ENCODE measurements around the gene DDX39B. TPM values are rescaled to one million over a fixed set of nuclear protein-coding genes. Genes with fewer than 3 reads are reported as not detected.

Gene DDX39B
- total and polyA plus RNA-seq, 9 of the 15 experiments (the other 6 are each of a cell fraction or from before 2014, with no cell fraction given): 479 to 869 (median 592) TPM

- ChIA-PET POLR2A (interaction anchor here (0.5 to 5.7 kb wide), 16 partner anchors 9 to 412 kb away, joined by 3 to 38 read pairs (median 4); partner anchors contain the start of genes APOM and BAG6), CTCF (ENCODE audit: low intra/inter-chr PET ratio) (interaction anchor here (0.7 to 2.3 kb wide), 7 partner anchors 33 to 1040 kb away, joined by 3 to 78 read pairs (median 4); no protein-coding TSS in a partner anchor)
- peaks cover 10 to 14% of the 10 kb centered on the region in 2 experiments; a peak in 4 of 5 replicates for H3K4me1 ChIP-seq (replicated peaks in 1 of 2; ENCODE audit: control insufficient read depth in 2 of 2, insufficient read depth in 2 of 2, low read length in 2 of 2)
- peak within 1 kb of the TSS; percentile 91 to 96 for H3K9ac ChIP-seq (ENCODE audit: insufficient read depth in 1 of 2, low read depth in 2 of 2, low read length in 2 of 2)
- in situ Hi-C loops (cut with MboI) (loop anchor here (5.0 to 25.0 kb wide), 3 partner anchors 50 to 1415 kb away; partner anchors contain the start of genes BRD2, C6orf47, GPANK1 and HLA-DMA), intact Hi-C loops (cut with micrococcal nuclease) (loop anchor here (1.0 to 10.0 kb wide), 8 partner anchors 34 to 315 kb away; partner anchors contain the start of genes GPANK1, HSPA1B, LY6G5C and NEU1)
- peak; percentile 92 to 100 (median 94) for DNase-seq (ENCODE audit: extremely low read depth in 1 of 4, low spot score in 3 of 4)
- no peaks in the 10 kb centered on the region for H3K27me3 ChIP-seq (ENCODE audit: control insufficient read depth in 2 of 2, insufficient read depth in 2 of 2, low read length in 2 of 2)
- H3K79me2 ChIP-seq (ENCODE audit: control insufficient read depth, insufficient read depth, low read length): peaks cover 37% of the 10 kb centered on the region
- no TSS peak for BruUV-seq (replicated peaks)
- peaks cover 34% of the 10 kb centered on the region for H3K36me3 ChIP-seq (ENCODE audit: control insufficient read depth, insufficient read depth, low read length)
- FAIRE-seq: peak; percentile 94
- H3K9me1 ChIP-seq (ENCODE audit: control insufficient read depth, insufficient read depth, low read length): no peaks in the 10 kb centered on the region
- peak within 1 kb of the TSS; percentile 98 for H2AFZ ChIP-seq (ENCODE audit: low read depth, low read length)
- H3K27ac ChIP-seq (ENCODE audit: extremely low read depth, low read depth, low read length): peak within 1 kb of the TSS; percentile 81
- peak within 1 kb of the TSS; percentile 96 for H3K4me2 ChIP-seq (ENCODE audit: insufficient read depth, low read length)
- H4K20me1 ChIP-seq (replicated peaks; ENCODE audit: control insufficient read depth, insufficient read depth, low read length): no peaks in the 10 kb centered on the region
- under 1% methylated on average over 24 of the region's 25 CpGs for WGBS (ENCODE audit: insufficient coverage, low coverage, missing lambda C conversion rate)
- peak; percentile 93 for ATAC-seq
- H3K4me3 ChIP-seq: peak within 1 kb of the TSS; percentile 52
- no peaks in the 10 kb centered on the region for H3K9me3 ChIP-seq (replicated peaks; ENCODE audit: control insufficient read depth, insufficient read depth, low read depth, low read length)
- TF ChIP-seq MYC (IDR thresholded peaks at IDR 0.05; ENCODE audit: low read depth, low read length): peak; percentile 93
- no peak for TF ChIP-seq MYC (CRISPR knock-in tag; IDR thresholded peaks at IDR 0.05; ENCODE audit: borderline replicate concordance, low read depth)
- TF ChIP-seq TEAD1 (CRISPR knock-in tag; IDR thresholded peaks at IDR 0.05): 0 out of 4 replicates have a peak, but pooled peaks of 1 of the 2 experiments have one; percentile 33
- TF ChIP-seq HBP1 (CRISPR knock-in tag; IDR thresholded peaks at IDR 0.05): 0 out of 2 replicates have a peak, but pooled peaks have one; percentile 64
- TF ChIP-seq EZH2 (IDR thresholded peaks at IDR 0.05; ENCODE audit: borderline replicate concordance, low read depth, low read length): no peak
- no peak for TF ChIP-seq E4F1 (CRISPR knock-in tag; IDR thresholded peaks at IDR 0.05; ENCODE audit: borderline replicate concordance)
- peak; percentile 91 for TF ChIP-seq PKNOX1 (IDR thresholded peaks at IDR 0.05)
- 0 out of 2 replicates have a peak, but pooled peaks have one; percentile 26 for TF ChIP-seq ZNF134 (CRISPR knock-in tag; conservative IDR thresholded peaks at IDR 0.05)
- TF ChIP-seq ZKSCAN8 (CRISPR knock-in tag; IDR thresholded peaks at IDR 0.05): no peak
- TF ChIP-seq NR2C1 (IDR thresholded peaks at IDR 0.05): peak; percentile 94
- TF ChIP-seq NR2C1 (tag; IDR thresholded peaks at IDR 0.05): peak; percentile 97
- peak; percentile 26 to 61 for TF ChIP-seq E2F6 (IDR thresholded peaks at IDR 0.05; ENCODE audit: borderline replicate concordance in 1 of 2, extremely low read depth in 1 of 2, insufficient read depth in 1 of 2, insufficient read length in 1 of 2, low read depth in 1 of 2, low read length in 1 of 2, poor library complexity in 1 of 2, severe bottlenecking in 1 of 2)
- no peak; the same call in 1 of the 2 replicates for TF ChIP-seq MYBL2 (IDR thresholded peaks at IDR 0.05; ENCODE audit: low read depth)
- no peak for TF ChIP-seq MYBL2 (CRISPR knock-in tag; IDR thresholded peaks at IDR 0.05; ENCODE audit: borderline replicate concordance)
Measured at GRCh38 chr6:31546958-31547726, 5.3 kb upstream of the DDX39B start, which contains the start of gene NFKBIL1. Gene NFKBIL1 (plus strand): TSS chr6:31547608. CDS start chr6:31547695, 87 bp downstream.
